Keratinocyte (primary cell): ENCODE measurements around the gene DUSP5.

Experiments
- CTCF ChIP-seq, 3 experiments: IDR thresholded peaks in 1 of 3; conservative IDR thresholded peaks in 1 of 3; optimal IDR thresholded peaks in 1 of 3; 2 replicates in 2 of 3; 3 replicates in 1 of 3; pipeline versions ENCODE3 to v1.5.1; 2011; ENCODE audit warnings: low read length in 3 of 3, mild to moderate bottlenecking in 3 of 3, moderate library complexity in 2 of 3, control low read depth in 1 of 3, inconsistent platforms in 1 of 3; ENCODE audit not compliant: insufficient read depth in 2 of 3; ENCODE audit errors: extremely low read depth in 1 of 3
- EZH2 ChIP-seq: IDR thresholded peaks from one replicate; pipeline ENCODE4 v1.6.1; 2012; ENCODE audit warnings: inconsistent platforms, mild to moderate bottlenecking, low read length, moderate library complexity

- TF ChIP-seq CTCF (optimal IDR thresholded peaks at IDR 0.05 in 1 of 3, IDR thresholded peaks at IDR 0.05 in 1 of 3, conservative IDR thresholded peaks at IDR 0.05 in 1 of 3; ENCODE audit: extremely low read depth in 1 of 3, insufficient read depth in 2 of 3, low read length in 3 of 3), result no peak
- TF ChIP-seq EZH2, result no peak
These were observed 6.5 kb downstream of the DUSP5 start for GRCh38 chr10:110504111-110504735.
